HFF-Myc (cell line): ENCODE data around the gene FUNDC2.

ENCODE experiments used
- DNase-seq: peaks from one replicate; pipeline ENCODE4 v3.0.0-alpha.2; 2011; ENCODE audit warnings: low read depth; ENCODE audit errors: extremely low read depth
- H3K4me3 ChIP-seq: replicated peaks from 2 replicates; pipeline ENCODE4 v1.5.1; 2011; ENCODE audit warnings: low read depth, mild to moderate bottlenecking, control low read depth, low read length
- CTCF ChIP-seq: IDR thresholded peaks from 2 replicates; pipeline ENCODE4 v1.5.1; 2012; ENCODE audit warnings: mild to moderate bottlenecking, low read depth, low read length, control low read depth; ENCODE audit errors: missing control alignments

Gene FUNDC2

GRCh38 chrX:155094468-155095061 lies 67.9 kb downstream of the FUNDC2 start:
- no peak overlapping the region for H3K4me3 ChIP-seq
- DNase-seq: no peak
- peak; percentile 43 for TF ChIP-seq CTCF

- no peak for TF ChIP-seq CTCF
- DNase-seq: no peak
- no peak overlapping the region for H3K4me3 ChIP-seq
These were observed 79.3 kb downstream of the FUNDC2 start for GRCh38 chrX:155105919-155106318.

- no peak overlapping the region for H3K4me3 ChIP-seq
- TF ChIP-seq CTCF: no peak
- no peak for DNase-seq
These were observed 81.8 kb downstream of the FUNDC2 start for GRCh38 chrX:155108427-155108826.
